ENCODE measurements around the gene SLC35F5.

DNA sequence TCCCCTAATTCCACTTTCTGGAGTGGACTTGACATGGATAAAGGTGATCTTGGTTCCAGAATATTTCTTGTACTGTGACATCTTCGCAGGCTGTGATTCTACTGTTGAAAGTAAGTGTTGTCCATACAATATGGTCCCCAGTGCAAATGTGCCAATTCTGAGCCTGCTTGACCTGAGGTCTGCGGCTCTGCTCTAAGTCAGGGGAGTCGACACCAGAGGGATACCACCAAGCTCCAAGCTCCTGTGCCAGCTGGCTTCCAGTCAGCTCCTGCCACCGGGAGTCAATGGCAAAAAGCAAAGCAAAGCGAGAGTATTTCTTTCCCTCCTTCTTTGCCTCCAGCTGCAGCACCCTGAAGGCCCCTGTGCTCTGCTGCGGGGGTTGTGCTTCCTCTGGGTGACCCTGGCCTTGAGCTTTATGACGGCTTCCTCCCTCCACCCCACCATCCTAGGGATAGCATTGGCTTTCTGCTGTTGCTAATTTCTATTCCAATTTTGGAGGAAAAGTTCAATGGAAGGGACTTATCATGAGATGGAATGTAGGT, 50.4 kb downstream of the SLC35F5 start:
- TF ChIP-seq, protein P1, sequence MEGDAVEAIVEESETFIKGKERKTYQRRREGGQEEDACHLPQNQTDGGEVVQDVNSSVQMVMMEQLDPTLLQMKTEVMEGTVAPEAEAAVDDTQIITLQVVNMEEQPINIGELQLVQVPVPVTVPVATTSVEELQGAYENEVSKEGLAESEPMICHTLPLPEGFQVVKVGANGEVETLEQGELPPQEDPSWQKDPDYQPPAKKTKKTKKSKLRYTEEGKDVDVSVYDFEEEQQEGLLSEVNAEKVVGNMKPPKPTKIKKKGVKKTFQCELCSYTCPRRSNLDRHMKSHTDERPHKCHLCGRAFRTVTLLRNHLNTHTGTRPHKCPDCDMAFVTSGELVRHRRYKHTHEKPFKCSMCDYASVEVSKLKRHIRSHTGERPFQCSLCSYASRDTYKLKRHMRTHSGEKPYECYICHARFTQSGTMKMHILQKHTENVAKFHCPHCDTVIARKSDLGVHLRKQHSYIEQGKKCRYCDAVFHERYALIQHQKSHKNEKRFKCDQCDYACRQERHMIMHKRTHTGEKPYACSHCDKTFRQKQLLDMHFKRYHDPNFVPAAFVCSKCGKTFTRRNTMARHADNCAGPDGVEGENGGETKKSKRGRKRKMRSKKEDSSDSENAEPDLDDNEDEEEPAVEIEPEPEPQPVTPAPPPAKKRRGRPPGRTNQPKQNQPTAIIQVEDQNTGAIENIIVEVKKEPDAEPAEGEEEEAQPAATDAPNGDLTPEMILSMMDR (IDR thresholded peaks at IDR 0.05; ENCODE audit: low read depth, low read length): no peak
- no peak for TF ChIP-seq EZH2phosphoT487 (IDR thresholded peaks at IDR 0.05; ENCODE audit: low read depth)
